ENCODE measurements around the gene COL6A1.

The COL6A1 gene

GRCh38 chr21:46011267-46011967 lies 29.8 kb downstream of the COL6A1 start:
- Histone ChIP-seq H3K36me3 (ENCODE audit: control insufficient read depth, insufficient read depth, low read length) (no peaks in the 10 kb centered on the region), H3K9me3 (ENCODE audit: control insufficient read depth, low read length) (no peaks in the 10 kb centered on the region), H3K27ac (ENCODE audit: low read depth, low read length, severe bottlenecking) (no peak overlapping the region), H3K4me3 (ENCODE audit: extremely low read depth, insufficient read depth, low read length, poor library complexity, severe bottlenecking) (no peak overlapping the region), H3K4me1 (ENCODE audit: control insufficient read depth, insufficient read depth, low read length, poor library complexity, severe bottlenecking) (no peaks in the 10 kb centered on the region)
- WGBS, 2 experiments (ENCODE audit: insufficient coverage in 2 of 2): 93 to 97% methylated on average over 7 to 21 of the region's 22 CpGs

- Histone ChIP-seq H3K36me3 (ENCODE audit: control insufficient read depth, insufficient read depth, low read length) (no peaks in the 10 kb centered on the region), H3K27ac (ENCODE audit: low read depth, low read length, severe bottlenecking) (no peak overlapping the region), H3K4me3 (ENCODE audit: extremely low read depth, insufficient read depth, low read length, poor library complexity, severe bottlenecking) (no peak overlapping the region), H3K9me3 (ENCODE audit: control insufficient read depth, low read length) (no peaks in the 10 kb centered on the region), H3K4me1 (ENCODE audit: control insufficient read depth, insufficient read depth, low read length, poor library complexity, severe bottlenecking) (no peaks in the 10 kb centered on the region)
- WGBS, 2 experiments (ENCODE audit: insufficient coverage in 2 of 2): 100% methylated on average over 1 of the region's 4 CpGs; no CpG with 5 or more reads in 1 of the 2 experiments
These were observed 30.6 kb downstream of the COL6A1 start for GRCh38 chr21:46012154-46012553.

GRCh38 chr21:46014828-46015227 lies 33.3 kb downstream of the COL6A1 start:
- H3K4me1 ChIP-seq (ENCODE audit: control insufficient read depth, insufficient read depth, low read length, poor library complexity, severe bottlenecking): peaks cover 6% of the 10 kb centered on the region
- H3K36me3 ChIP-seq (ENCODE audit: control insufficient read depth, insufficient read depth, low read length): no peaks in the 10 kb centered on the region
- WGBS, 2 experiments (ENCODE audit: insufficient coverage in 2 of 2): 35 to 49% methylated on average over 2 of the region's 2 CpGs
- H3K4me3 ChIP-seq (ENCODE audit: extremely low read depth, insufficient read depth, low read length, poor library complexity, severe bottlenecking): no peak overlapping the region
- no peak overlapping the region for H3K27ac ChIP-seq (ENCODE audit: low read depth, low read length, severe bottlenecking)
- no peaks in the 10 kb centered on the region for H3K9me3 ChIP-seq (ENCODE audit: control insufficient read depth, low read length)

- H3K4me3 ChIP-seq (ENCODE audit: extremely low read depth, insufficient read depth, low read length, poor library complexity, severe bottlenecking): no peak overlapping the region
- H3K27ac ChIP-seq (ENCODE audit: low read depth, low read length, severe bottlenecking): no peak overlapping the region
- H3K9me3 ChIP-seq (ENCODE audit: control insufficient read depth, low read length): no peaks in the 10 kb centered on the region
- H3K36me3 ChIP-seq (ENCODE audit: control insufficient read depth, insufficient read depth, low read length): no peaks in the 10 kb centered on the region
- peaks cover 6% of the 10 kb centered on the region for H3K4me1 ChIP-seq (ENCODE audit: control insufficient read depth, insufficient read depth, low read length, poor library complexity, severe bottlenecking)
These were observed 35.6 kb downstream of the COL6A1 start for GRCh38 chr21:46017148-46017547.

- H3K36me3 ChIP-seq (ENCODE audit: control insufficient read depth, insufficient read depth, low read length): no peaks in the 10 kb centered on the region
- WGBS, 2 experiments (ENCODE audit: insufficient coverage in 2 of 2): 77 to 100% methylated on average over 2 to 3 of the region's 4 CpGs
- no peak overlapping the region for H3K27ac ChIP-seq (ENCODE audit: low read depth, low read length, severe bottlenecking)
- H3K9me3 ChIP-seq (ENCODE audit: control insufficient read depth, low read length): no peaks in the 10 kb centered on the region
- no peak overlapping the region for H3K4me3 ChIP-seq (ENCODE audit: extremely low read depth, insufficient read depth, low read length, poor library complexity, severe bottlenecking)
- H3K4me1 ChIP-seq (ENCODE audit: control insufficient read depth, insufficient read depth, low read length, poor library complexity, severe bottlenecking): peaks cover 6% of the 10 kb centered on the region
These were observed 36.1 kb downstream of the COL6A1 start for GRCh38 chr21:46017695-46018094.

GRCh38 chr21:46018615-46019014 lies 37.0 kb downstream of the COL6A1 start:
- peaks cover 8% of the 10 kb centered on the region for H3K4me1 ChIP-seq (ENCODE audit: control insufficient read depth, insufficient read depth, low read length, poor library complexity, severe bottlenecking)
- H3K27ac ChIP-seq (ENCODE audit: low read depth, low read length, severe bottlenecking): no peak overlapping the region
- no peaks in the 10 kb centered on the region for H3K36me3 ChIP-seq (ENCODE audit: control insufficient read depth, insufficient read depth, low read length)
- no peak overlapping the region for H3K4me3 ChIP-seq (ENCODE audit: extremely low read depth, insufficient read depth, low read length, poor library complexity, severe bottlenecking)
- H3K9me3 ChIP-seq (ENCODE audit: control insufficient read depth, low read length): no peaks in the 10 kb centered on the region
- WGBS, 2 experiments (ENCODE audit: insufficient coverage in 2 of 2): 75 to 81% methylated on average over 2 of the region's 3 CpGs

- Histone ChIP-seq H3K36me3 (ENCODE audit: control insufficient read depth, insufficient read depth, low read length) (no peaks in the 10 kb centered on the region), H3K9me3 (ENCODE audit: control insufficient read depth, low read length) (no peaks in the 10 kb centered on the region), H3K4me3 (ENCODE audit: extremely low read depth, insufficient read depth, low read length, poor library complexity, severe bottlenecking) (no peak overlapping the region), H3K27ac (ENCODE audit: low read depth, low read length, severe bottlenecking) (no peak overlapping the region), H3K4me1 (ENCODE audit: control insufficient read depth, insufficient read depth, low read length, poor library complexity, severe bottlenecking) (peaks cover 23% of the 10 kb centered on the region)
- WGBS, 2 experiments (ENCODE audit: insufficient coverage in 2 of 2): 93 to 95% methylated on average over 5 to 6 of the region's 6 CpGs
These were observed 39.0 kb downstream of the COL6A1 start for GRCh38 chr21:46020581-46020980.

- 93 to 100% methylated on average over 4 to 5 of the region's 7 CpGs for WGBS, 2 experiments (ENCODE audit: insufficient coverage in 2 of 2)
- peak overlapping the region; percentile 30 for H3K27ac ChIP-seq (ENCODE audit: low read depth, low read length, severe bottlenecking)
- H3K36me3 ChIP-seq (ENCODE audit: control insufficient read depth, insufficient read depth, low read length): no peaks in the 10 kb centered on the region
- no peaks in the 10 kb centered on the region for H3K9me3 ChIP-seq (ENCODE audit: control insufficient read depth, low read length)
- no peak overlapping the region for H3K4me3 ChIP-seq (ENCODE audit: extremely low read depth, insufficient read depth, low read length, poor library complexity, severe bottlenecking)
- H3K4me1 ChIP-seq (ENCODE audit: control insufficient read depth, insufficient read depth, low read length, poor library complexity, severe bottlenecking): peaks cover 23% of the 10 kb centered on the region
These were observed 39.8 kb downstream of the COL6A1 start for GRCh38 chr21:46021398-46021797.

GRCh38 chr21:46021978-46022544 lies 40.5 kb downstream of the COL6A1 start:
- H3K36me3 ChIP-seq (ENCODE audit: control insufficient read depth, insufficient read depth, low read length): no peaks in the 10 kb centered on the region
- peaks cover 23% of the 10 kb centered on the region for H3K4me1 ChIP-seq (ENCODE audit: control insufficient read depth, insufficient read depth, low read length, poor library complexity, severe bottlenecking)
- H3K9me3 ChIP-seq (ENCODE audit: control insufficient read depth, low read length): no peaks in the 10 kb centered on the region
- 95 to 96% methylated on average over 23 of the region's 23 CpGs for WGBS, 2 experiments (ENCODE audit: insufficient coverage in 2 of 2)
- H3K27ac ChIP-seq (ENCODE audit: low read depth, low read length, severe bottlenecking): peak overlapping the region; percentile 66
- H3K4me3 ChIP-seq (ENCODE audit: extremely low read depth, insufficient read depth, low read length, poor library complexity, severe bottlenecking): no peak overlapping the region

- H3K4me3 ChIP-seq (ENCODE audit: extremely low read depth, insufficient read depth, low read length, poor library complexity, severe bottlenecking): no peak overlapping the region
- H3K9me3 ChIP-seq (ENCODE audit: control insufficient read depth, low read length): no peaks in the 10 kb centered on the region
- WGBS, 2 experiments (ENCODE audit: insufficient coverage in 2 of 2): 94 to 96% methylated on average over 36 of the region's 36 CpGs
- H3K27ac ChIP-seq (ENCODE audit: low read depth, low read length, severe bottlenecking): peak overlapping the region; percentile 88
- no peaks in the 10 kb centered on the region for H3K36me3 ChIP-seq (ENCODE audit: control insufficient read depth, insufficient read depth, low read length)
- peaks cover 23% of the 10 kb centered on the region for H3K4me1 ChIP-seq (ENCODE audit: control insufficient read depth, insufficient read depth, low read length, poor library complexity, severe bottlenecking)
These were observed 41.3 kb downstream of the COL6A1 start for GRCh38 chr21:46022551-46023525.

Data from mesodermal cell (in vitro differentiated cells).